CD4-positive, alpha-beta T cell (primary cell): ENCODE data around the gene KLHL1. TPM values are rescaled to one million over a fixed set of nuclear protein-coding genes. Genes with fewer than 3 reads are reported as not detected.

Experiments used
- ATAC-seq: fragments of 200-7000 bp; cut with Tn5 transposase; one replicate; pipeline ENCODE4 v1.10.0; 2022; ENCODE audit warnings: mild to moderate bottlenecking; ENCODE audit not compliant: poor library complexity
- CTCF ChIA-PET: fragments of 350-600 bp; sonication (Branson Sonifier 250); formaldehyde crosslinking; loops from one replicate; lab custom pipeline; 2021; ENCODE audit warnings: antibody characterized with exemption, inconsistent platforms; lab: Charles Lee
- POLR2A ChIA-PET: fragments of 350-600 bp; sonication (Branson Sonifier 250); formaldehyde crosslinking; loops from one replicate; lab custom pipeline; 2021; ENCODE audit warnings: antibody characterized with exemption, inconsistent platforms; lab: Charles Lee
- DNase-seq, 14 experiments: peaks; one replicate each; pipeline ENCODE4 v3.0.0-alpha.2; 2013 to 2020; ENCODE audit warnings: mixed read lengths in 2 of 14
- H3K27ac ChIP-seq, 2 donors: one replicate each; pipeline versions ENCODE4 v1.5.1 to v1.7.0; 2013; ENCODE audit warnings: low read length in 2 of 2, low read depth in 1 of 2, mild to moderate bottlenecking in 1 of 2
- H3K27me3 ChIP-seq, 2 experiments: 1 replicate in 1 of 2; 2 replicates in 1 of 2; pipeline versions ENCODE4 v1.6.1 to v1.7.0; 2013; ENCODE audit warnings: low read length in 2 of 2, control low read depth in 1 of 2, mild to moderate bottlenecking in 1 of 2, moderate library complexity in 1 of 2; ENCODE audit not compliant: insufficient read depth in 2 of 2, control insufficient read depth in 1 of 2
- H3K36me3 ChIP-seq: one replicate; pipeline ENCODE4 v1.6.1; 2013; ENCODE audit warnings: low read length, control low read depth; ENCODE audit not compliant: insufficient read depth
- H3K4me1 ChIP-seq: one replicate; pipeline ENCODE4 v1.6.1; 2013; ENCODE audit warnings: low read length, control low read depth; ENCODE audit not compliant: insufficient read depth
- H3K4me3 ChIP-seq: one replicate; pipeline ENCODE4 v1.5.1; 2013; ENCODE audit warnings: mild to moderate bottlenecking, low read length, moderate library complexity
- H3K9me3 ChIP-seq, 2 experiments: 1 replicate in 1 of 2; 2 replicates in 1 of 2; pipeline versions ENCODE4 v1.6.1 to v1.7.0; 2013; ENCODE audit warnings: low read length in 2 of 2, mild to moderate bottlenecking in 2 of 2, control low read depth in 1 of 2, moderate library complexity in 1 of 2; ENCODE audit not compliant: control insufficient read depth in 1 of 2, insufficient read depth in 1 of 2
- H3K27ac Mint-ChIP-seq: one replicate; pipeline ENCODE4 v1.8.0; 2020; ENCODE audit warnings: mixed read lengths
- H3K27me3 Mint-ChIP-seq: one replicate; pipeline ENCODE4 v1.8.0; 2021; ENCODE audit warnings: mixed read lengths
- H3K36me3 Mint-ChIP-seq: one replicate; pipeline ENCODE4 v1.8.0; 2021; ENCODE audit warnings: low read depth, mixed read lengths
- H3K4me1 Mint-ChIP-seq: one replicate; pipeline ENCODE4 v1.8.0; 2021; ENCODE audit warnings: low read depth, mixed read lengths
- H3K4me3 Mint-ChIP-seq: one replicate; pipeline ENCODE4 v1.8.0; 2020; ENCODE audit warnings: mild to moderate bottlenecking, mixed read lengths
- H3K9me3 Mint-ChIP-seq: one replicate; pipeline ENCODE4 v1.8.0; 2020; ENCODE audit warnings: mixed read lengths
- CTCF ChIP-seq: fragments of 200-600 bp; IDR thresholded peaks from one replicate; pipeline ENCODE4 v1.8.0; 2022; ENCODE audit warnings: antibody characterized with exemption, mild to moderate bottlenecking
- intact Hi-C, 2 experiments: fragments of 100-400 bp; cut with DNase I in 1 of 2; cut with micrococcal nuclease in 1 of 2; formaldehyde crosslinking; loops; one replicate each; pipeline versions ENCODE4 v1.15.1 to v1.9.0; 2023 to 2025; cut with DNase I, micrococcal nuclease
- total RNA-seq, 174 experiments: library from RNA in 2 of 174; stranded (reverse) in 2 of 174; gene quantifications; one replicate each; pipeline ENCODE4 v1.2.3 and lab custom pipeline; 2021 to 2026

KLHL1 gene
- total RNA-seq, 2 experiments from 2014 or later: not detected

GRCh38 chr13:69970520-69970919, 137.7 kb downstream of the KLHL1 start:
- no peak overlapping the region for H3K4me3 ChIP-seq
- H3K27me3 ChIP-seq: no peaks in the 10 kb centered on the region
- intact Hi-C loops: no loop called here
- no peak overlapping the region for H3K27ac Mint-ChIP-seq
- H3K36me3 Mint-ChIP-seq: no peaks in the 10 kb centered on the region
- H3K9me3 ChIP-seq: peaks cover 0 to 5% of the 10 kb centered on the region in 2 experiments
- H3K27ac ChIP-seq: no peak overlapping the region
- ATAC-seq: no peak
- POLR2A ChIA-PET: no interaction called here
- H3K4me1 Mint-ChIP-seq: no peaks in the 10 kb centered on the region
- no peak overlapping the region for H3K4me3 Mint-ChIP-seq
- TF ChIP-seq CTCF: no peak
- H3K4me1 ChIP-seq: no peaks in the 10 kb centered on the region
- no peaks in the 10 kb centered on the region for H3K36me3 ChIP-seq
- CTCF ChIA-PET: no interaction called here
- peaks cover 10% of the 10 kb centered on the region for H3K9me3 Mint-ChIP-seq
- H3K27me3 Mint-ChIP-seq: no peaks in the 10 kb centered on the region
- no peak for DNase-seq

- ChIA-PET CTCF (no interaction called here), POLR2A (no interaction called here)
- Histone ChIP-seq H3K4me1 (no peaks in the 10 kb centered on the region), H3K4me3 (no peak overlapping the region), H3K27ac (no peak overlapping the region), H3K36me3 (no peaks in the 10 kb centered on the region), H3K9me3 (no peaks in the 10 kb centered on the region), H3K27me3 (no peaks in the 10 kb centered on the region)
- H3K36me3 Mint-ChIP-seq: no peaks in the 10 kb centered on the region
- DNase-seq (no peak), ATAC-seq (no peak)
- no peaks in the 10 kb centered on the region for H3K27me3 Mint-ChIP-seq
- no peak overlapping the region for H3K4me3 Mint-ChIP-seq
- H3K9me3 Mint-ChIP-seq: peaks cover 4% of the 10 kb centered on the region
- no peaks in the 10 kb centered on the region for H3K4me1 Mint-ChIP-seq
- no peak for TF ChIP-seq CTCF
- intact Hi-C loops: no loop called here
- no peak overlapping the region for H3K27ac Mint-ChIP-seq
Observed at GRCh38 chr13:69959046-69959445, 149.2 kb downstream of the KLHL1 start.

GRCh38 chr13:69956839-69957238, 151.4 kb downstream of the KLHL1 start:
- no peaks in the 10 kb centered on the region for H3K36me3 ChIP-seq
- DNase-seq (no peak), ATAC-seq (no peak)
- H3K4me3 Mint-ChIP-seq: no peak overlapping the region
- no peak overlapping the region for H3K27ac Mint-ChIP-seq
- ChIA-PET CTCF (no interaction called here), POLR2A (no interaction called here)
- no peaks in the 10 kb centered on the region for H3K4me1 Mint-ChIP-seq
- no peaks in the 10 kb centered on the region for H3K27me3 ChIP-seq
- no peaks in the 10 kb centered on the region for H3K36me3 Mint-ChIP-seq
- H3K9me3 Mint-ChIP-seq: peaks cover 4% of the 10 kb centered on the region
- no peak overlapping the region for H3K4me3 ChIP-seq
- H3K27me3 Mint-ChIP-seq: no peaks in the 10 kb centered on the region
- H3K27ac ChIP-seq: no peak overlapping the region
- intact Hi-C loops: no loop called here
- H3K9me3 ChIP-seq: no peaks in the 10 kb centered on the region
- H3K4me1 ChIP-seq: no peaks in the 10 kb centered on the region
- TF ChIP-seq CTCF: no peak
